Measurements from ENCODE around the gene HSPG2.

DNA sequence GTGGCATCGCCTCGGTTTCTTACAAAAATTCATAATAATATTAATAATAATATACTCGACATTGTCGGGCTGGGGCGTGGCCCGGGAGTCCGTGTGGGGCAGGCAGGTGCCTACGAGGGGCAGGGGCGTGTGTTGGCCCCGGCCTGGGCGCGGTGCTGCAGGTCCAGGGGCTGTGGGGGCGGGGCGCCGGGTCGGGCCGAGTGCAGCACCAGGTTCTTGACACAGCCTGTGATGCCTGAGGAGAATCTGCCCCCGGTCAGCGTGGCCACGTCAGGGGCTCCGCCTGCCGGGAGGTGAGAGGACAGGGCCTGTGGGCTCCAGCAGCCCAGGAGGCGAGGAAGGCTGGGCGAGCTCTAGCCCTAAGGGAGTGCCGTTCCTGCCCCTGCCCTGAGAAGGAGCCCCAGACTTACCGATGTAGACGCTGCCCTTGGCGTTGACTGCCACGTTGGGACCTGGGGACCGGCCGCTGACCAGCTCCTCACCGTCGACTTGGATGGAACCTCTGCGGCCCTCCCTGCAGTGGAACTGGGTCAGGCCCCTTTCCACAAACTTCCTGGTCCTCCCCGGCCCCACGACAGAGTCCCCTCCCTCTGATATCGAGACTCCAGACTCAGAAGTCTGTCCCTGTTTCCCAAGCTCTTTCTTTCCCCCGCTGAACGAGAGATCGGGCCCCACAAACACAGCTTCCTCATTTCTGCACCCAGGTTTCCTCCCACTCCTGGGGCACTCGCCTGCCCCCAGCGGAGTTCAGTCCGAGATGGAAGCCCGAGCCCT is 113.7 kb downstream of the HSPG2 start:
- TF ChIP-seq CTCF (IDR thresholded peaks at IDR 0.05) (no peak), ZFX (IDR thresholded peaks at IDR 0.05; ENCODE audit: borderline replicate concordance) (no peak)

All from 22Rv1 (cell line).